ENCODE data around the gene SLIT3. TPM values are rescaled to one million over a fixed set of nuclear protein-coding genes. Genes with fewer than 3 reads are reported as not detected.

The SLIT3 gene
- total RNA-seq, 1 experiment from 2014 or later, result 0.92 TPM

DNA sequence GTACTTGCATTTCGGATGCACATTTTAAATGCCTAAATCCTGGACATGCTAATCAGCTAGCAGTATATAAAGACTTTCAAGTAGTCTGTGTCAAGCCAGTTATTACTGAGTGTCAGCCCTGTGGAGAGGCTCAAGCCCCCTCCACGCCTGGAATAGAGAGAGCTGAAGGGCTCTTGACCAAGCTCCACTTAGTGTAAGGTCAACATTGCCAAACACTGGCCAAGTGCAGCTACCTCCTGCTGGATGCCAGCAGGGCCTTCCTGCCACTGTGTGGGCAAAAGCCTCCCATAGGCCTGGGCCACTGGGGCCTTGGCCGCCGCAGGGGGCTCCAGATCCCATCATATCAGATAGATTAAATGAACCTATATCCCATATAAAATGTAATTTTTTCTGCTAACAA lies 482.4 kb downstream of the SLIT3 start:
- Mint-ChIP-seq H3K9me3 (no peaks in the 10 kb centered on the region), H3K36me3 (ENCODE audit: insufficient read depth in 1 of 3, low read depth in 3 of 3) (no peaks in the 10 kb centered on the region), H3K27ac (no peak overlapping the region), H3K27me3 (ENCODE audit: low read depth) (peaks cover 45% of the 10 kb centered on the region), H3K4me1 (peaks cover 22 to 25% of the 10 kb centered on the region in 2 experiments), H3K4me3 (no peak overlapping the region)
- H3K4me2 ChIP-seq (ENCODE audit: insufficient read depth, insufficient read length, low read length), result no peak overlapping the region
- H2AFZ ChIP-seq (ENCODE audit: low read length), result no peak overlapping the region
- H4K8ac ChIP-seq (replicated peaks; ENCODE audit: insufficient read length, low read depth, low read length), result no peak overlapping the region
- no peak overlapping the region for H2BK15ac ChIP-seq (ENCODE audit: low read depth, low read length)
- no peak overlapping the region for H3K27ac ChIP-seq (ENCODE audit: insufficient read length, low read depth, low read length)
- H3K4me1 ChIP-seq (ENCODE audit: insufficient read depth, low read length), result peaks cover 5% of the 10 kb centered on the region
- H3K23ac ChIP-seq (ENCODE audit: insufficient read length, low read depth, low read length), result no peak overlapping the region
- no peaks in the 10 kb centered on the region for H3K9me3 ChIP-seq (ENCODE audit: control insufficient read depth, low read depth, low read length)
- no peak overlapping the region for H3K4ac ChIP-seq (ENCODE audit: low read depth, low read length)
- no peak overlapping the region for H2BK20ac ChIP-seq (ENCODE audit: low read depth, low read length, poor library complexity, severe bottlenecking)
- no peak overlapping the region for H4K91ac ChIP-seq (ENCODE audit: insufficient read length, low read depth, low read length)
- no CpG with 5 or more reads among the region's 4 CpGs for WGBS (ENCODE audit: extremely low coverage, insufficient read length, low lambda C conversion rate)
- no peak overlapping the region for H2BK120ac ChIP-seq (ENCODE audit: low read depth, low read length, poor library complexity, severe bottlenecking)
- no peak overlapping the region for H2AK5ac ChIP-seq (ENCODE audit: insufficient read length, low read length)
- no peaks in the 10 kb centered on the region for H3K23me2 ChIP-seq (ENCODE audit: insufficient read length, low read depth, low read length, poor library complexity, severe bottlenecking)
- no peak for DNase-seq
- no peaks in the 10 kb centered on the region for H4K20me1 ChIP-seq (ENCODE audit: control insufficient read depth, insufficient read depth, insufficient read length)
- H3K27me3 ChIP-seq (ENCODE audit: insufficient read depth, low read length), result no peaks in the 10 kb centered on the region
- H4K5ac ChIP-seq (ENCODE audit: insufficient read length, low read depth, low read length), result no peak overlapping the region
- H3K79me2 ChIP-seq (ENCODE audit: insufficient read depth, low read length), result no peaks in the 10 kb centered on the region
- H3K56ac ChIP-seq (ENCODE audit: insufficient read length, low read depth, low read length), result no peak overlapping the region
- H2BK12ac ChIP-seq (ENCODE audit: insufficient read length, low read depth, low read length), result no peak overlapping the region
- no peak for TF ChIP-seq CTCF (conservative IDR thresholded peaks at IDR 0.05)
- no peak overlapping the region; the same call in 1 of the 2 replicates for H3K14ac ChIP-seq (ENCODE audit: insufficient read depth, low read length)
- H3K18ac ChIP-seq (ENCODE audit: insufficient read length, low read depth, low read length), result no peak overlapping the region
- H2BK5ac ChIP-seq (ENCODE audit: insufficient read length, low read length), result no peak overlapping the region
- H3K9ac ChIP-seq (ENCODE audit: extremely low read depth, insufficient read length, low read length), result no peak overlapping the region
- H3K79me1 ChIP-seq (ENCODE audit: insufficient read depth, low read depth, low read length, poor library complexity, severe bottlenecking), result no peaks in the 10 kb centered on the region
- H3T11ph ChIP-seq (ENCODE audit: low read length), result no peak overlapping the region
